Measurements from ENCODE around the gene KRTCAP3.

DNA sequence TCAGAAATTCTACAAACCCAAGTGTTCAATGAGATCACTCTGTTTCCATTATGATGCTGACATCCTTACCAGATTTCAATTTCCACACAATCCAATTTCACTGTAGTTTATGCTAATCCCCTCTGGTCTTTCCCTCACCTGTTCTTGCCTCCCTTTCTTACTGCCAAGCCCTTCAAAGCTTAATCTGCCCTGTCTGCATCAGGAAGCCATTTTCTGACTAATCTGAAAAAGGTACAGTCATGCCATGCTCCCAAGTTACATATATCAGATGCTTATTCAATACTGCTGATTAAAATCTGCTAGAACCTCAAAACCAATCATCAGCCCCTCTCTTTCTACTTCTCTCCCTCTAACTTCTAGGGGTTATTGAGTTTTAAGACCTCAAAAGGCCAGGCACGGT, 8.9 kb downstream of the KRTCAP3 start:
- TF ChIP-seq, protein P1, sequence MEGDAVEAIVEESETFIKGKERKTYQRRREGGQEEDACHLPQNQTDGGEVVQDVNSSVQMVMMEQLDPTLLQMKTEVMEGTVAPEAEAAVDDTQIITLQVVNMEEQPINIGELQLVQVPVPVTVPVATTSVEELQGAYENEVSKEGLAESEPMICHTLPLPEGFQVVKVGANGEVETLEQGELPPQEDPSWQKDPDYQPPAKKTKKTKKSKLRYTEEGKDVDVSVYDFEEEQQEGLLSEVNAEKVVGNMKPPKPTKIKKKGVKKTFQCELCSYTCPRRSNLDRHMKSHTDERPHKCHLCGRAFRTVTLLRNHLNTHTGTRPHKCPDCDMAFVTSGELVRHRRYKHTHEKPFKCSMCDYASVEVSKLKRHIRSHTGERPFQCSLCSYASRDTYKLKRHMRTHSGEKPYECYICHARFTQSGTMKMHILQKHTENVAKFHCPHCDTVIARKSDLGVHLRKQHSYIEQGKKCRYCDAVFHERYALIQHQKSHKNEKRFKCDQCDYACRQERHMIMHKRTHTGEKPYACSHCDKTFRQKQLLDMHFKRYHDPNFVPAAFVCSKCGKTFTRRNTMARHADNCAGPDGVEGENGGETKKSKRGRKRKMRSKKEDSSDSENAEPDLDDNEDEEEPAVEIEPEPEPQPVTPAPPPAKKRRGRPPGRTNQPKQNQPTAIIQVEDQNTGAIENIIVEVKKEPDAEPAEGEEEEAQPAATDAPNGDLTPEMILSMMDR (conservative IDR thresholded peaks at IDR 0.05; ENCODE audit: low read depth, low read length): no peak
- no peak for TF ChIP-seq CEBPB (IDR thresholded peaks at IDR 0.05; ENCODE audit: low read depth, low read length)
- no peak for TF ChIP-seq BHLHE40 (IDR thresholded peaks at IDR 0.05; ENCODE audit: low read depth, low read length)
- no peak for TF ChIP-seq RFX5 (IDR thresholded peaks at IDR 0.05; ENCODE audit: low read depth, low read length)
- no peak for TF ChIP-seq POLR2A (IDR thresholded peaks at IDR 0.05; ENCODE audit: low read depth, low read length)
- TF ChIP-seq RAD21 (IDR thresholded peaks at IDR 0.05; ENCODE audit: low read length): no peak
- TF ChIP-seq FOS (IDR thresholded peaks at IDR 0.05; ENCODE audit: low read depth, low read length): no peak
- TF ChIP-seq SMC3 (IDR thresholded peaks at IDR 0.05; ENCODE audit: low read depth, low read length): no peak
- no peak for TF ChIP-seq RCOR1 (IDR thresholded peaks at IDR 0.05; ENCODE audit: insufficient replicate concordance, low read length)
- TF ChIP-seq MAZ (IDR thresholded peaks at IDR 0.05; ENCODE audit: borderline replicate concordance, low read depth, low read length): no peak
- no peak for TF ChIP-seq MAFK (IDR thresholded peaks at IDR 0.05; ENCODE audit: low read depth, low read length)

Data from IMR-90 (cell line).